Measurements from ENCODE around the gene PHLDB2.

Gene PHLDB2

GRCh38 chr3:111852540-111852939 is 6.5 kb upstream of the PHLDB2 start:
- DNase-seq, result no peak

- no peak for DNase-seq
Measured at GRCh38 chr3:111853068-111853467, 6.0 kb upstream of the PHLDB2 start.

- no peak for DNase-seq
Measured at GRCh38 chr3:111854990-111855389, 4.1 kb upstream of the PHLDB2 start.

- DNase-seq, result no peak
Measured at GRCh38 chr3:111856501-111856900, 2.6 kb upstream of the PHLDB2 start.

GRCh38 chr3:111857474-111857873 is 1.6 kb upstream of the PHLDB2 start:
- DNase-seq, result no peak

GRCh38 chr3:111858642-111859041 is 423 bp upstream of the PHLDB2 start:
- DNase-seq, result no peak

- peak; percentile 85 for DNase-seq
Measured at GRCh38 chr3:111859974-111860859, 1.2 kb downstream of the PHLDB2 start.

- DNase-seq, result no peak
Measured at GRCh38 chr3:111861391-111861790, 2.3 kb downstream of the PHLDB2 start.

- no peak for DNase-seq
Measured at GRCh38 chr3:111862415-111862814, 3.4 kb downstream of the PHLDB2 start.

GRCh38 chr3:111862974-111863373 is 3.9 kb downstream of the PHLDB2 start:
- no peak for DNase-seq

- DNase-seq, result no peak
Measured at GRCh38 chr3:111863942-111864694, 5.1 kb downstream of the PHLDB2 start.

GRCh38 chr3:111864821-111865656 is 6.0 kb downstream of the PHLDB2 start:
- DNase-seq, result no peak

GRCh38 chr3:111867889-111868426 is 8.9 kb downstream of the PHLDB2 start:
- no peak for DNase-seq

GRCh38 chr3:111870620-111871019 is 11.6 kb downstream of the PHLDB2 start:
- DNase-seq, result no peak

GRCh38 chr3:111871809-111872623 is 13.0 kb downstream of the PHLDB2 start:
- no peak for DNase-seq

GRCh38 chr3:111872979-111873378 is 13.9 kb downstream of the PHLDB2 start:
- DNase-seq, result no peak

- no peak for DNase-seq
Measured at GRCh38 chr3:111874177-111874820, 15.2 kb downstream of the PHLDB2 start.

- DNase-seq, result no peak
Measured at GRCh38 chr3:111881480-111881879, 22.4 kb downstream of the PHLDB2 start.

- DNase-seq, result no peak
Measured at GRCh38 chr3:111882194-111882593, 23.1 kb downstream of the PHLDB2 start.

GRCh38 chr3:111882799-111883198 is 23.7 kb downstream of the PHLDB2 start:
- DNase-seq, result no peak

- DNase-seq, result no peak
Measured at GRCh38 chr3:111884411-111885018, 25.4 kb downstream of the PHLDB2 start.
